Right atrium auricular region (tissue), 2 donors: ENCODE data around the gene KRTAP17-1. TPM values are rescaled to one million over a fixed set of nuclear protein-coding genes. Genes with fewer than 3 reads are reported as not detected.

Experiments used
- DNase-seq: peaks from one replicate; pipeline ENCODE4 v3.0.0-alpha.2; 2019; ENCODE audit warnings: low spot score
- H3K27ac ChIP-seq, 2 donors: fragments of 200-600 bp; sonication (generic); 1 replicate in 1 of 2; 2 replicates in 1 of 2; pipeline ENCODE4 v1.5.1; 2016 to 2019
- H3K27me3 ChIP-seq, 2 donors: fragments of 200-600 bp; sonication (generic); one replicate each; pipeline versions ENCODE4 v1.5.1 to v1.6.0; 2017 to 2019
- H3K36me3 ChIP-seq: fragments of 200-600 bp; sonication (generic); one replicate; pipeline ENCODE4 v1.5.1; 2016
- H3K4me1 ChIP-seq, 2 donors: fragments of 200-600 bp; sonication (generic); one replicate each; pipeline versions ENCODE4 v1.5.1 to v1.6.0; 2017 to 2019
- H3K4me3 ChIP-seq, 2 donors: fragments of 200-600 bp; sonication (generic); 1 replicate in 1 of 2; 2 replicates in 1 of 2; pipeline ENCODE4 v1.5.1; 2017 to 2019; ENCODE audit warnings: mild to moderate bottlenecking in 1 of 2, moderate library complexity in 1 of 2
- H3K9me3 ChIP-seq, 2 donors: fragments of 200-600 bp; sonication (generic); one replicate each; pipeline ENCODE4 v1.5.1; 2019
- total RNA-seq, 2 donors: library from RNA; depleted of rRNA; stranded (reverse); fragments of >200 nt; gene quantifications; one replicate each; pipeline ENCODE4 v1.1.0, GENCODE V29; 2016
- TF ChIP-seq, protein P1 (sequence below), 2 donors: fragments of 200-600 bp; sonication (generic); IDR thresholded peaks; one replicate each; pipeline ENCODE4 v1.5.1; 2019; ENCODE audit warnings: antibody characterized with exemption in 2 of 2

The KRTAP17-1 gene
- total RNA-seq, 2 donors from 2014 or later = not detected

GRCh38 chr17:41340934-41341861 is 25.7 kb upstream of the KRTAP17-1 start:
- TF ChIP-seq, protein P1, sequence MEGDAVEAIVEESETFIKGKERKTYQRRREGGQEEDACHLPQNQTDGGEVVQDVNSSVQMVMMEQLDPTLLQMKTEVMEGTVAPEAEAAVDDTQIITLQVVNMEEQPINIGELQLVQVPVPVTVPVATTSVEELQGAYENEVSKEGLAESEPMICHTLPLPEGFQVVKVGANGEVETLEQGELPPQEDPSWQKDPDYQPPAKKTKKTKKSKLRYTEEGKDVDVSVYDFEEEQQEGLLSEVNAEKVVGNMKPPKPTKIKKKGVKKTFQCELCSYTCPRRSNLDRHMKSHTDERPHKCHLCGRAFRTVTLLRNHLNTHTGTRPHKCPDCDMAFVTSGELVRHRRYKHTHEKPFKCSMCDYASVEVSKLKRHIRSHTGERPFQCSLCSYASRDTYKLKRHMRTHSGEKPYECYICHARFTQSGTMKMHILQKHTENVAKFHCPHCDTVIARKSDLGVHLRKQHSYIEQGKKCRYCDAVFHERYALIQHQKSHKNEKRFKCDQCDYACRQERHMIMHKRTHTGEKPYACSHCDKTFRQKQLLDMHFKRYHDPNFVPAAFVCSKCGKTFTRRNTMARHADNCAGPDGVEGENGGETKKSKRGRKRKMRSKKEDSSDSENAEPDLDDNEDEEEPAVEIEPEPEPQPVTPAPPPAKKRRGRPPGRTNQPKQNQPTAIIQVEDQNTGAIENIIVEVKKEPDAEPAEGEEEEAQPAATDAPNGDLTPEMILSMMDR (IDR thresholded peaks at IDR 0.05) = no peak
- Histone ChIP-seq H3K36me3 (no peaks in the 10 kb centered on the region), H3K27me3 (no peaks in the 10 kb centered on the region), H3K9me3 (no peaks in the 10 kb centered on the region), H3K4me3 (no peak overlapping the region), H3K27ac (no peak overlapping the region), H3K4me1 (no peaks in the 10 kb centered on the region)
- DNase-seq = no peak

DNA sequence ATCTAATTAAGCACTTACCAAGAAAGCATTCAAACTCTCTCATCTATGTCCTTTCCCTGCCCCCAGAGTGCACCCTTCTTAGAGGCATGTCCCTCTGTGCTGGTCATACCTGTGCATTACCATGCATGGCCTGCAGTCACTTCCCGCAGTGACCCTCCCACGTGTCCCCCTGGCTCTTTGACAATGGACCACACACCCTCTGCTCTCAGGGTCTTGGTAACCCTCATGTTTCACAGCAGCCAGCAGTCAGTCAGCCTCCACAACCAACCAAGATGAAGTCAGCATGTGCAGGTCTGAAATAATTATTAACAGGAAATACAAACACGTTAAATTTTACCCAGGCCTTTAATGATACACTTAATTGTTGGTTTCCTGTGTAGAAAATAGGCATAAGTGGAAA is 25.0 kb upstream of the KRTAP17-1 start:
- Histone ChIP-seq H3K27me3 (no peaks in the 10 kb centered on the region), H3K9me3 (no peaks in the 10 kb centered on the region), H3K27ac (no peak overlapping the region)

GRCh38 chr17:41339571-41340172 is 24.2 kb upstream of the KRTAP17-1 start:
- no peak overlapping the region for H3K27ac ChIP-seq
- H3K4me3 ChIP-seq = no peak overlapping the region
- no peaks in the 10 kb centered on the region for H3K9me3 ChIP-seq
- no peaks in the 10 kb centered on the region for H3K36me3 ChIP-seq
- H3K4me1 ChIP-seq = no peaks in the 10 kb centered on the region
- no peak for DNase-seq
- TF ChIP-seq, protein P1 (IDR thresholded peaks at IDR 0.05) = no peak
- no peaks in the 10 kb centered on the region for H3K27me3 ChIP-seq

More for the DNA sequence above, 25.0 kb upstream of the KRTAP17-1 start:
- TF ChIP-seq, protein P1 (IDR thresholded peaks at IDR 0.05) = no peak
- Histone ChIP-seq H3K4me3 (no peak overlapping the region), H3K4me1 (no peaks in the 10 kb centered on the region), H3K36me3 (no peaks in the 10 kb centered on the region)
- DNase-seq = no peak

GRCh38 chr17:41338961-41339485 is 23.5 kb upstream of the KRTAP17-1 start:
- Histone ChIP-seq H3K27me3 (no peaks in the 10 kb centered on the region), H3K4me1 (no peaks in the 10 kb centered on the region), H3K36me3 (no peaks in the 10 kb centered on the region), H3K4me3 (no peak overlapping the region), H3K27ac (no peak overlapping the region), H3K9me3 (no peaks in the 10 kb centered on the region)
- no peak for DNase-seq
- TF ChIP-seq, protein P1 (IDR thresholded peaks at IDR 0.05) = no peak

GRCh38 chr17:41335747-41336146 is 20.2 kb upstream of the KRTAP17-1 start:
- Histone ChIP-seq H3K27me3 (no peaks in the 10 kb centered on the region), H3K4me3 (no peak overlapping the region), H3K36me3 (no peaks in the 10 kb centered on the region), H3K9me3 (no peaks in the 10 kb centered on the region), H3K27ac (no peak overlapping the region), H3K4me1 (no peaks in the 10 kb centered on the region)
- TF ChIP-seq, protein P1 (IDR thresholded peaks at IDR 0.05) = no peak
- no peak for DNase-seq
